OCI-LY7 (cell line): ENCODE measurements around the gene TFRC. TPM values are rescaled to one million over a fixed set of nuclear protein-coding genes. Genes with fewer than 3 reads are reported as not detected.

Experiments used
- BruUV-seq: library from RNA; stranded (reverse); fragments of 400-500 nt; replicated peaks from 2 replicates; lab custom pipeline; 2021; lab: Mats Ljungman, UMichigan
- CTCF ChIA-PET: fragments of 300-600 bp; sonication (Branson Sonifier 250); formaldehyde crosslinking; loops from one replicate; lab custom pipeline; 2022; ENCODE audit warnings: antibody characterized with exemption; ENCODE audit not compliant: unreplicated experiment; lab: Charles Lee
- POLR2A ChIA-PET: fragments of 300-600 bp; sonication (Branson Sonifier 250); formaldehyde crosslinking; loops from one replicate; lab custom pipeline; 2022; ENCODE audit warnings: antibody characterized with exemption; lab: Charles Lee
- DNase-seq: peaks from one replicate; pipeline ENCODE4 v3.0.0-alpha.2; 2015; ENCODE audit warnings: low spot score
- H2AFZ ChIP-seq: fragments of 200-600 bp; sonication (generic), shearing (Covaris generic); 2 replicates; pipeline ENCODE4 v1.6.1; 2014; ENCODE audit warnings: mild to moderate bottlenecking, antibody characterized with exemption, low read length, moderate library complexity
- H3K27ac ChIP-seq: fragments of 200-600 bp; sonication (generic); 2 replicates; pipeline ENCODE4 v1.5.1; 2014; ENCODE audit warnings: mixed run types, low read depth, mild to moderate bottlenecking, moderate library complexity, low read length, inconsistent platforms; ENCODE audit not compliant: poor library complexity, severe bottlenecking
- H3K36me3 ChIP-seq: fragments of 200-600 bp; sonication (generic); 2 replicates; pipeline ENCODE4 v1.6.1; 2014; ENCODE audit warnings: mild to moderate bottlenecking, antibody characterized with exemption, low read length, moderate library complexity, mixed read lengths; ENCODE audit not compliant: insufficient read depth
- H3K4me1 ChIP-seq: fragments of 200-600 bp; sonication (generic); 2 replicates; pipeline ENCODE4 v1.5.1; 2014; ENCODE audit warnings: mild to moderate bottlenecking, low read length; ENCODE audit not compliant: insufficient read depth, poor library complexity, severe bottlenecking
- H3K4me2 ChIP-seq: fragments of 200-600 bp; sonication (generic); 2 replicates; pipeline ENCODE4 v1.6.1; 2014; ENCODE audit warnings: mild to moderate bottlenecking, low read length
- H3K4me3 ChIP-seq: fragments of 200-600 bp; sonication (generic); 2 replicates; pipeline ENCODE4 v1.5.1; 2014; ENCODE audit warnings: mild to moderate bottlenecking, low read depth, low read length; ENCODE audit not compliant: poor library complexity, severe bottlenecking
- H3K79me2 ChIP-seq: fragments of 200-600 bp; sonication (generic); 2 replicates; pipeline ENCODE4 v1.6.1; 2016; ENCODE audit warnings: low read depth, mild to moderate bottlenecking, low read length, moderate library complexity, mixed read lengths; ENCODE audit not compliant: insufficient read depth
- H3K9me2 ChIP-seq: fragments of 200-600 bp; sonication (generic); 2 replicates; pipeline ENCODE4 v1.6.1; 2016; ENCODE audit warnings: mild to moderate bottlenecking, low read length, mixed read lengths; ENCODE audit not compliant: insufficient read depth
- H3K9me3 ChIP-seq: fragments of 200-600 bp; sonication (generic); 2 replicates; pipeline ENCODE4 v1.6.1; 2014; ENCODE audit warnings: mild to moderate bottlenecking, mixed run types, low read length, mixed read lengths
- H4K20me1 ChIP-seq: fragments of 200-600 bp; sonication (generic); 2 replicates; pipeline ENCODE4 v1.6.1; 2014; ENCODE audit warnings: mild to moderate bottlenecking, antibody characterized with exemption, low read length, moderate library complexity, mixed read lengths; ENCODE audit not compliant: insufficient read depth
- CTCF ChIP-seq: fragments of 200-600 bp; sonication (generic); conservative IDR thresholded peaks from 2 replicates; pipeline ENCODE4 v1.5.1; 2014; ENCODE audit warnings: mild to moderate bottlenecking, antibody characterized with exemption, low read length, moderate library complexity, mixed read lengths
- EZH2phosphoT487 ChIP-seq: fragments of 200-600 bp; sonication (generic); IDR thresholded peaks from 2 replicates; pipeline ENCODE4 v1.6.1; 2018; ENCODE audit warnings: low read depth, borderline replicate concordance, mild to moderate bottlenecking, mixed run types, antibody characterized with exemption, low read length, moderate library complexity, mixed read lengths
- intact Hi-C: fragments of 100-400 bp; cut with micrococcal nuclease; formaldehyde crosslinking; loops from one replicate; pipeline ENCODE4 v1.10.0; 2022; ENCODE audit not compliant: unreplicated experiment
- total RNA-seq, 2 experiments: library from RNA; depleted of rRNA in 1 of 2; stranded (reverse); fragments of >200 nt in 1 of 2; shearing (Covaris generic) in 1 of 2; gene quantifications; 2 replicates each; pipeline ENCODE4 v1.2.3, GENCODE V29; 2014 to 2022

Gene TFRC
- total RNA-seq, 2 experiments from 2014 or later, result 127 to 236 TPM

- BruUV-seq, result no TSS peak
- ChIA-PET POLR2A (interaction anchor here (0.6 to 0.7 kb wide), 3 partner anchors 33 to 201 kb away, joined by 3 to 4 read pairs (median 3); no protein-coding TSS in a partner anchor), CTCF (interaction anchor here (0.6 kb wide), 1 partner anchor 365 kb away, joined by 3 read pairs; the partner anchor contains the start of gene UBXN7)
- H3K27ac ChIP-seq, result no peak overlapping the region
- no peak overlapping the region for H3K4me2 ChIP-seq
- DNase-seq, result no peak
- intact Hi-C loops, result no loop called here
- peaks cover 4% of the 10 kb centered on the region; the same call in 1 of the 2 replicates for H4K20me1 ChIP-seq
- H3K4me1 ChIP-seq, result no peaks in the 10 kb centered on the region
- no peaks in the 10 kb centered on the region for H3K9me3 ChIP-seq
- H3K4me3 ChIP-seq, result no peak overlapping the region
- peaks cover 7% of the 10 kb centered on the region for H3K79me2 ChIP-seq
- no peak for TF ChIP-seq EZH2phosphoT487
- TF ChIP-seq CTCF, result no peak
- H2AFZ ChIP-seq, result no peak overlapping the region
- H3K36me3 ChIP-seq, result peaks cover 99% of the 10 kb centered on the region
- no peaks in the 10 kb centered on the region for H3K9me2 ChIP-seq
These were observed 14.5 kb downstream of the TFRC start for GRCh38 chr3:196067439-196067838.

- no peak for DNase-seq
- ChIA-PET POLR2A (interaction anchor here (0.5 to 1.0 kb wide), 4 partner anchors 12 to 356 kb away, joined by 3 to 6 read pairs (median 4); no protein-coding TSS in a partner anchor), CTCF (no interaction called here)
- no peaks in the 10 kb centered on the region for H3K9me3 ChIP-seq
- H2AFZ ChIP-seq, result no peak overlapping the region
- intact Hi-C loops, result no loop called here
- no TSS peak for BruUV-seq
- H3K9me2 ChIP-seq, result no peaks in the 10 kb centered on the region
- H3K4me2 ChIP-seq, result no peak overlapping the region
- H3K4me3 ChIP-seq, result no peak overlapping the region
- peaks cover 99% of the 10 kb centered on the region for H3K36me3 ChIP-seq
- no peak overlapping the region for H3K27ac ChIP-seq
- no peak for TF ChIP-seq CTCF
- no peak for TF ChIP-seq EZH2phosphoT487
- no peaks in the 10 kb centered on the region for H3K4me1 ChIP-seq
- no peaks in the 10 kb centered on the region for H4K20me1 ChIP-seq
- H3K79me2 ChIP-seq, result no peaks in the 10 kb centered on the region
These were observed 17.9 kb downstream of the TFRC start for GRCh38 chr3:196063971-196064370.

- Histone ChIP-seq H3K4me3 (no peak overlapping the region), H3K4me2 (no peak overlapping the region), H2AFZ (no peak overlapping the region), H3K27ac (no peak overlapping the region), H3K36me3 (peaks cover 99% of the 10 kb centered on the region), H3K9me2 (no peaks in the 10 kb centered on the region), H3K9me3 (no peaks in the 10 kb centered on the region), H3K4me1 (no peaks in the 10 kb centered on the region), H3K79me2 (no peaks in the 10 kb centered on the region), H4K20me1 (no peaks in the 10 kb centered on the region)
- no peak for DNase-seq
- ChIA-PET CTCF (no interaction called here), POLR2A (interaction anchor here (0.6 kb wide), 1 partner anchor 487 kb away, joined by 8 read pairs; no protein-coding TSS in a partner anchor)
- BruUV-seq, result no TSS peak
- TF ChIP-seq EZH2phosphoT487 (no peak), CTCF (no peak)
- intact Hi-C loops, result no loop called here
These were observed 18.4 kb downstream of the TFRC start for GRCh38 chr3:196063456-196063855.
